DND-41 (cell line): Measurements from ENCODE around the gene ANKHD1.

Experiments used
- ATAC-seq: fragments of 200-7000 bp; cut with Tn5 transposase; 3 replicates; pipeline ENCODE4 v1.9.1; 2021; ENCODE audit warnings: low read depth; ENCODE audit not compliant: insufficient read depth
- DNase-seq: peaks from one replicate; pipeline ENCODE4 v3.0.0-alpha.2; 2020
- H2AFZ ChIP-seq: 2 replicates; pipeline ENCODE4 v1.6.0; 2012; ENCODE audit warnings: low read depth, low read length
- H3K27ac ChIP-seq: 2 replicates; pipeline ENCODE4 v1.5.1; 2012; ENCODE audit warnings: low read length, inconsistent platforms
- H3K27me3 ChIP-seq: fragments of 200-600 bp; sonication (generic); 2 replicates; pipeline ENCODE4 v1.6.0; 2012; ENCODE audit warnings: low read length, mild to moderate bottlenecking, inconsistent platforms; ENCODE audit not compliant: insufficient read depth, poor library complexity
- H3K36me3 ChIP-seq: 2 replicates; pipeline ENCODE4 v1.5.1; 2012; ENCODE audit warnings: low read length, inconsistent platforms; ENCODE audit not compliant: insufficient read depth
- H3K4me1 ChIP-seq: 2 replicates; pipeline ENCODE4 v1.5.1; 2012; ENCODE audit warnings: mild to moderate bottlenecking, low read length; ENCODE audit not compliant: insufficient read depth
- H3K4me2 ChIP-seq: 2 replicates; pipeline ENCODE4 v1.6.0; 2012; ENCODE audit warnings: mild to moderate bottlenecking, moderate library complexity, low read length, inconsistent platforms; ENCODE audit not compliant: insufficient read depth
- H3K4me3 ChIP-seq, 2 experiments: fragments of 200-600 bp in 1 of 2; shearing (Covaris generic) in 1 of 2; 2 replicates each; pipeline ENCODE4 v1.5.1; 2012 to 2016; ENCODE audit warnings: inconsistent platforms in 2 of 2, low read length in 2 of 2, mild to moderate bottlenecking in 2 of 2, low read depth in 1 of 2, moderate library complexity in 1 of 2
- H3K79me2 ChIP-seq: 2 replicates; pipeline ENCODE4 v1.6.0; 2012; ENCODE audit warnings: low read length, inconsistent platforms; ENCODE audit not compliant: insufficient read depth
- H3K9ac ChIP-seq: 2 replicates; pipeline ENCODE4 v1.6.0; 2012; ENCODE audit warnings: low read depth, mild to moderate bottlenecking, inconsistent platforms, low read length, moderate library complexity
- H3K9me3 ChIP-seq: 2 replicates; pipeline ENCODE4 v1.5.1; 2012; ENCODE audit warnings: low read length, moderate library complexity, mild to moderate bottlenecking, inconsistent platforms; ENCODE audit not compliant: insufficient read depth, severe bottlenecking
- H4K20me1 ChIP-seq: 2 replicates; pipeline ENCODE4 v1.6.0; 2012; ENCODE audit warnings: low read length; ENCODE audit not compliant: insufficient read depth
- EZH2 ChIP-seq: IDR thresholded peaks from 3 replicates; pipeline ENCODE4 v1.6.1; 2012; ENCODE audit warnings: borderline replicate concordance, low read depth, mild to moderate bottlenecking, moderate library complexity, low read length, inconsistent platforms; ENCODE audit not compliant: severe bottlenecking
- TF ChIP-seq, protein P1 (sequence below): IDR thresholded peaks from 2 replicates; pipeline ENCODE4 v1.5.1; 2012; ENCODE audit warnings: borderline replicate concordance, low read length, moderate library complexity, mild to moderate bottlenecking; ENCODE audit not compliant: poor library complexity, severe bottlenecking; ENCODE audit errors: extremely low read depth

ANKHD1 gene

GRCh38 chr5:140371356-140372151 is 30.1 kb upstream of the ANKHD1 start:
- Histone ChIP-seq H2AFZ (no peak overlapping the region), H3K27me3 (no peaks in the 10 kb centered on the region), H3K36me3 (no peaks in the 10 kb centered on the region), H4K20me1 (no peaks in the 10 kb centered on the region), H3K9ac (no peak overlapping the region), H3K27ac (no peak overlapping the region), H3K4me2 (no peak overlapping the region), H3K4me1 (peaks cover 7% of the 10 kb centered on the region), H3K9me3 (no peaks in the 10 kb centered on the region), H3K4me3 (no peak overlapping the region), H3K79me2 (no peaks in the 10 kb centered on the region)
- TF ChIP-seq, protein P1, sequence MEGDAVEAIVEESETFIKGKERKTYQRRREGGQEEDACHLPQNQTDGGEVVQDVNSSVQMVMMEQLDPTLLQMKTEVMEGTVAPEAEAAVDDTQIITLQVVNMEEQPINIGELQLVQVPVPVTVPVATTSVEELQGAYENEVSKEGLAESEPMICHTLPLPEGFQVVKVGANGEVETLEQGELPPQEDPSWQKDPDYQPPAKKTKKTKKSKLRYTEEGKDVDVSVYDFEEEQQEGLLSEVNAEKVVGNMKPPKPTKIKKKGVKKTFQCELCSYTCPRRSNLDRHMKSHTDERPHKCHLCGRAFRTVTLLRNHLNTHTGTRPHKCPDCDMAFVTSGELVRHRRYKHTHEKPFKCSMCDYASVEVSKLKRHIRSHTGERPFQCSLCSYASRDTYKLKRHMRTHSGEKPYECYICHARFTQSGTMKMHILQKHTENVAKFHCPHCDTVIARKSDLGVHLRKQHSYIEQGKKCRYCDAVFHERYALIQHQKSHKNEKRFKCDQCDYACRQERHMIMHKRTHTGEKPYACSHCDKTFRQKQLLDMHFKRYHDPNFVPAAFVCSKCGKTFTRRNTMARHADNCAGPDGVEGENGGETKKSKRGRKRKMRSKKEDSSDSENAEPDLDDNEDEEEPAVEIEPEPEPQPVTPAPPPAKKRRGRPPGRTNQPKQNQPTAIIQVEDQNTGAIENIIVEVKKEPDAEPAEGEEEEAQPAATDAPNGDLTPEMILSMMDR, result no peak
- no peak for TF ChIP-seq EZH2
- ATAC-seq, result no peak
- DNase-seq, result no peak

DNA sequence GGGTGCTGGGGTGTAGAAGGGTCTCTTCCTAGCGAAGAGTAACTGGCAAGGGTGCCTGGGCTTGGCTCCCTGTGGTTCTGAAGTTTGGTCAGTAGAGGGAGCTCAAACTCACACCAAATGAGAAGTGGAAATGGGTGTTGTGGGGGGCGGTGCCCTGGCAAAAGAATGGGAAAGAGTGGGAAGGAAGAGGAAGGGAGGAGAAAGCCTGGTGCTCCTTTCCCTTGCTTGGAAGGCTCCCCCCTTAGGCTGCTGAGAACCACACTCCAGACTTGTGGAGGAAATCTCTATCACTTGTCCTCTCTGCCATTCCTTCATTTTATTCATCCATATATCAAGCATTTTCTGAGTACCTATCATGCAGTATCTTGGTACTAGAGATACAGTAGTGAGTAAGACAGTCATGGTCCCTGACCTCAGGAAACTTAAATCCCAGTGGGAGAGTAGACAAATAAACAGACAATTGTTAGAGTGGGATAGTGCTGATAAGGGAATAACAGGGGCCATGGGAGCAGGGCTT is 28.6 kb upstream of the ANKHD1 start:
- Histone ChIP-seq H3K4me2 (peak overlapping the region; percentile 48), H3K36me3 (no peaks in the 10 kb centered on the region), H3K79me2 (no peaks in the 10 kb centered on the region), H2AFZ (peak overlapping the region; percentile 59), H3K9me3 (no peaks in the 10 kb centered on the region), H3K9ac (no peak overlapping the region), H3K27ac (no peak overlapping the region), H4K20me1 (no peaks in the 10 kb centered on the region), H3K4me3 (no peak overlapping the region), H3K27me3 (no peaks in the 10 kb centered on the region), H3K4me1 (peaks cover 7% of the 10 kb centered on the region)
- TF ChIP-seq, protein P1, result peak; percentile 89
- TF ChIP-seq EZH2, result no peak
- ATAC-seq, result peak; percentile 89
- peak; percentile 62 for DNase-seq

- ATAC-seq, result no peak
- Histone ChIP-seq H2AFZ (no peak overlapping the region), H3K9ac (no peak overlapping the region), H3K9me3 (no peaks in the 10 kb centered on the region), H3K27ac (no peak overlapping the region), H3K36me3 (no peaks in the 10 kb centered on the region), H4K20me1 (no peaks in the 10 kb centered on the region), H3K4me3 (no peak overlapping the region), H3K79me2 (no peaks in the 10 kb centered on the region), H3K27me3 (no peaks in the 10 kb centered on the region), H3K4me2 (no peak overlapping the region), H3K4me1 (no peaks in the 10 kb centered on the region)
- no peak for TF ChIP-seq EZH2
- TF ChIP-seq, protein P1, result no peak
- no peak for DNase-seq
Measured at GRCh38 chr5:140381351-140381750, 20.3 kb upstream of the ANKHD1 start.
